Mucosa of rectum (tissue), 2 donors: ENCODE results near the gene OPCML.

Experiments used
- H3K27ac ChIP-seq, 2 donors: one replicate each; pipeline ENCODE4 v1.7.0; 2013; ENCODE audit warnings: inconsistent platforms in 2 of 2, low read depth in 2 of 2, low read length in 2 of 2
- H3K27me3 ChIP-seq, 2 donors: one replicate each; pipeline ENCODE4 v1.7.0; 2013; ENCODE audit warnings: low read length in 2 of 2; ENCODE audit not compliant: control insufficient read depth in 2 of 2, insufficient read depth in 2 of 2
- H3K36me3 ChIP-seq, 2 donors: one replicate each; pipeline ENCODE4 v1.7.0; 2013; ENCODE audit warnings: low read length in 2 of 2; ENCODE audit not compliant: control insufficient read depth in 2 of 2, insufficient read depth in 2 of 2
- H3K4me1 ChIP-seq, 2 donors: one replicate each; pipeline ENCODE4 v1.7.0; 2013; ENCODE audit warnings: low read length in 2 of 2, mild to moderate bottlenecking in 1 of 2; ENCODE audit not compliant: control insufficient read depth in 2 of 2, insufficient read depth in 2 of 2
- H3K4me3 ChIP-seq, 2 donors: one replicate each; pipeline ENCODE4 v1.7.0; 2013; ENCODE audit warnings: low read length in 2 of 2
- H3K9ac ChIP-seq, 2 donors: one replicate each; pipeline ENCODE4 v1.7.0; 2013; ENCODE audit warnings: low read length in 2 of 2, low read depth in 1 of 2, mild to moderate bottlenecking in 1 of 2
- H3K9me3 ChIP-seq, 2 donors: one replicate each; pipeline ENCODE4 v1.7.0; 2013; ENCODE audit warnings: low read length in 2 of 2; ENCODE audit not compliant: control insufficient read depth in 2 of 2
- donor health status: healthy.
- donor health status: Normal muscosa, but diverticular disease.

OPCML gene

GRCh38 chr11:133047771-133048115 is 484.6 kb downstream of the OPCML start:
- H3K27me3 ChIP-seq: peaks cover 0 to 2% of the 10 kb centered on the region in 2 donors
- H3K4me1 ChIP-seq: no peaks in the 10 kb centered on the region
- H3K9me3 ChIP-seq: no peaks in the 10 kb centered on the region
- H3K27ac ChIP-seq: no peak overlapping the region
- no peak overlapping the region for H3K4me3 ChIP-seq
- H3K36me3 ChIP-seq: no peaks in the 10 kb centered on the region
- no peak overlapping the region for H3K9ac ChIP-seq

- no peaks in the 10 kb centered on the region for H3K4me1 ChIP-seq
- no peak overlapping the region for H3K4me3 ChIP-seq
- no peaks in the 10 kb centered on the region for H3K9me3 ChIP-seq
- no peaks in the 10 kb centered on the region for H3K36me3 ChIP-seq
- peaks cover 0 to 2% of the 10 kb centered on the region in 2 donors for H3K27me3 ChIP-seq
- H3K9ac ChIP-seq: no peak overlapping the region
- no peak overlapping the region for H3K27ac ChIP-seq
Observed at GRCh38 chr11:133047036-133047770, 485.1 kb downstream of the OPCML start.

- H3K9ac ChIP-seq: no peak overlapping the region
- H3K9me3 ChIP-seq: no peaks in the 10 kb centered on the region
- H3K27me3 ChIP-seq: peaks cover 0 to 1% of the 10 kb centered on the region in 2 donors
- no peak overlapping the region for H3K27ac ChIP-seq
- no peak overlapping the region for H3K4me3 ChIP-seq
- H3K4me1 ChIP-seq: no peaks in the 10 kb centered on the region
- H3K36me3 ChIP-seq: no peaks in the 10 kb centered on the region
Observed at GRCh38 chr11:133046252-133046651, 486.0 kb downstream of the OPCML start.

DNA sequence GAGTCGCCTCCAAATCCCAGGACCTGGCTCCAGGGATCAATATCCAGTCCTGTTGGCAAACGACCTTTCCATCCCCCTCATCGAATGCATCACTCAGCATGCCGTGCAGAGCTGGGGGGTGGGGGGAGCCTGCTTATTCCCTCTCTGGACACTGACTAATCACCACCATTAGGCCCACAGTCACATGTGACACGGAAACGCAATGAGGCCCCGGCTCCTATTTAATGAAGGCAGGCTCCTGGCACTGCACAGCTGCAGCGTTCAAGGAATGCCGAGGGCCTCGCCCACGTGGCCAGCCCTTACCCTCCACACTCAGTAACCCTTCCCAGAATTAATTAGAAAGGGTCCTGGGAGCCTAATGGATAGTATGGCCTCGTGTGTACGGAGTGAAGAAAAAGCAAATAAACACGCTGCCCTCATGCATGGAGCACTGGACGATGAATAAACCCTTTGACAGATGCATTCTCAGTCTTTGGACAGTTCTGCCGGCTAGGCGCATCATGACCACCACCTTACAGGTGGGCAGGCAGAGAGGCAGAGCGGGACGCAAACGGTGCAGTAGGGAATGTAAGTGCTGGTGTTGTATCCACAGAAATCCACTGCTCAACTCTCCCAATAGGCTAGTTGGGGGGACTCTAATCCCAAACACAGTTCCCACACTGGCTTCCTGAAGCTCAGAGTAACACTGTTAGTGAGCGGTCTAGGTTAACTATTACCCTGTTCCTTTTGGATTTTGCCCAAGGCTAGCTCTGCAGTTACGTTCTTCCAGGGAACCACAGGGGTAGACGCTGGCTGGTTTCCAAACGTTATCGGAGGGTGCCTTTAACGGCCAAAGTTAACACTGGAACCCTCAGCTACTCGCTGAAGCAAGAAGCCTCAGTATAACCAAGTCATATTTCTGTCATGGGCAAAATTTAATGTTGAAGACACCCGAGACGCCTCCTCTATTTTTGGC is 490.1 kb downstream of the OPCML start:
- no peaks in the 10 kb centered on the region for H3K27me3 ChIP-seq

DNA sequence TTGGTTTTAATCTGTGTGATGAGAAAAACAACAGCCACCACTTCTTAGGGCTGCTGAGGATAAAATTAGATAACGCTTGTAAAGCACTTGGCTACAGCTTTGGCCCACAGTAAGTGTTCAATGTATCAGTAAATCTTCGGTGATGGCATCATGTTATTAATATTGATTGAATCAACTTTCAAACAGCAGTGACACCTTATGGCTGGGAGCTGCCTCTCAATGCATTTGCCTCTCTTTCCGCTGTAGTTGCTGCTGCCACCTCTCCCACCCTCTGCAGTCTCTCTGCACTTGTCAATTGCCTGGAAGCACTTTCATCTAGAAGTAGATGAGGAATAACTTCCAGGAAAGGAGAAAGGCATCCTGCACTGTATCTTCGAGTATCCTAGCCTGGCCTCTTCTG is 491.1 kb downstream of the OPCML start:
- Histone ChIP-seq H3K4me3 (no peak overlapping the region), H3K27ac (no peak overlapping the region), H3K36me3 (no peaks in the 10 kb centered on the region), H3K27me3 (no peaks in the 10 kb centered on the region), H3K9me3 (no peaks in the 10 kb centered on the region), H3K4me1 (no peaks in the 10 kb centered on the region), H3K9ac (no peak overlapping the region)

More for the DNA sequence above, 490.1 kb downstream of the OPCML start:
- Histone ChIP-seq H3K4me1 (no peaks in the 10 kb centered on the region), H3K36me3 (no peaks in the 10 kb centered on the region), H3K27ac (no peak overlapping the region), H3K4me3 (no peak overlapping the region), H3K9ac (no peak overlapping the region), H3K9me3 (no peaks in the 10 kb centered on the region)

DNA sequence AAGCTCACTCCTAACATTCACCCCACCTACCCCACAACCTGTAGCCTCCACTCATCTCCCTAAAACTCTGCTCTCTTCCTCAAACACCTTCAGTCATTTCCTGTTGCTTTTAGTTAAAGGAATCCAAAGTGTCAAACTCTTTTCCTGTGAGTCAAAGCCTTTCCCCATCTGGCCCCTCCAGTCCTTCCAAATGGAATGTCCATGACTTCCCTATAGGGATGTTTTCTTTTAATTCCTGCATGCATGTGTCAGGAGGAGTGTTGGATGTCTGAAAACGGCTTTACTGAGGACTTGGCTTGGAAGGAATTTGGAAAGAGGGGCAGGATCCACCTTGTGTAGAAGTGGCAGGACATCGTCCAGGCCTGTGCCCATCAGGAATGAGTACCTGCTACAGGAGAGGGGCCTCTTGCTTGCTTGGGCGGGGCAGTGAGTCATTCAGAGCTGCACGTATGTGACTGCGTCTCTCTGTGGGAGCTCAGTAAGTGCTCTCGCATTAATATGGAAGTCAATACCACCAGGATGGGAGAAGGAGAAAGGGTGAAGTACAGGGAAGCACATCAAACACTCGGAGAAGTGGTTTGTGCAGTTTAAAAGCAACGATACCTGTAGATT is 491.9 kb downstream of the OPCML start:
- Histone ChIP-seq H3K4me1 (no peaks in the 10 kb centered on the region), H3K36me3 (no peaks in the 10 kb centered on the region), H3K27ac (no peak overlapping the region), H3K27me3 (no peaks in the 10 kb centered on the region), H3K4me3 (no peak overlapping the region), H3K9me3 (no peaks in the 10 kb centered on the region), H3K9ac (no peak overlapping the region)

DNA sequence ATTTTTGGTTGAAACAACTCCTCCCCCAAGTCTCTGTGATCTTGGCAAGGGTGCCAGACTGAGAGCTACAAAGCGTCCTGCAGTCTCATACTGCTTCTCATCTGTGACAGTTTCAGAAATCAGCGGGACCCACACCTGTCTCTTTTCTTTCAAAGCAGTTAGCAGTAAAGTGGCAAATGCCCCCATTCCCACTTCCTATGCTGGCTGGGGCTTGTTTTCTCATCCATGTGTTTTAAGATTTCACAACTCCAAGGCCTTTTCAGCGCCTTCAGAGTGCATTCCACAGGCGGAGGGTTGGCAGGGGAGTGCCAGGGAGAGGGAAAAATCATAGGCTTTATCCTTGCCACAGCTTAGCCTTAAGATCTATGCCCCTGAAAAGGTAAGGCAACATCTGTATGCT is 493.5 kb downstream of the OPCML start:
- Histone ChIP-seq H3K27ac (no peak overlapping the region), H3K27me3 (no peaks in the 10 kb centered on the region), H3K9me3 (no peaks in the 10 kb centered on the region), H3K4me1 (no peaks in the 10 kb centered on the region), H3K36me3 (no peaks in the 10 kb centered on the region), H3K4me3 (no peak overlapping the region), H3K9ac (no peak overlapping the region)

GRCh38 chr11:133034929-133035328 is 497.4 kb downstream of the OPCML start:
- Histone ChIP-seq H3K27ac (no peak overlapping the region), H3K36me3 (no peaks in the 10 kb centered on the region), H3K27me3 (no peaks in the 10 kb centered on the region), H3K4me3 (no peak overlapping the region), H3K9me3 (no peaks in the 10 kb centered on the region), H3K4me1 (no peaks in the 10 kb centered on the region), H3K9ac (no peak overlapping the region)

DNA sequence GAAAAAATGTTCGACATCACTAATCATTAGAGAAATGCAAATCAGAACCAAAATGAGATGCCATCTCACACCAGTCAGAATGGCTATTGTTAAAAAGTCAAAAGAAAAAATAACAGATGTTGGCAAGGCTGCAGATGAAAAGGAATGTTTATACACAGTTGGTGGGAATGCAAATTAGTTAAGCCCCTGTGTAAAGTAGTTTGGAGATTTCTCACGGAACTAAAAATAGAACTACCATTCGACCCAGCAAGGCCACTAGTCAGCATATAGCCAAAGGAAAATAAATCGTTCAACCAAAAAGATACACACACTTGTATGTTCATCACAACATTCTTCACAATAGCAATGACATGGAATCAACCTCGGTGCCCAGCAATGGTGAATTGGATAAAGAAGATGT is 503.2 kb downstream of the OPCML start:
- peaks cover 0 to 5% of the 10 kb centered on the region in 2 donors for H3K9me3 ChIP-seq
- H3K27me3 ChIP-seq: no peaks in the 10 kb centered on the region
- no peak overlapping the region for H3K27ac ChIP-seq
- H3K4me1 ChIP-seq: no peaks in the 10 kb centered on the region
- H3K36me3 ChIP-seq: no peaks in the 10 kb centered on the region
- H3K9ac ChIP-seq: no peak overlapping the region
- H3K4me3 ChIP-seq: no peak overlapping the region

DNA sequence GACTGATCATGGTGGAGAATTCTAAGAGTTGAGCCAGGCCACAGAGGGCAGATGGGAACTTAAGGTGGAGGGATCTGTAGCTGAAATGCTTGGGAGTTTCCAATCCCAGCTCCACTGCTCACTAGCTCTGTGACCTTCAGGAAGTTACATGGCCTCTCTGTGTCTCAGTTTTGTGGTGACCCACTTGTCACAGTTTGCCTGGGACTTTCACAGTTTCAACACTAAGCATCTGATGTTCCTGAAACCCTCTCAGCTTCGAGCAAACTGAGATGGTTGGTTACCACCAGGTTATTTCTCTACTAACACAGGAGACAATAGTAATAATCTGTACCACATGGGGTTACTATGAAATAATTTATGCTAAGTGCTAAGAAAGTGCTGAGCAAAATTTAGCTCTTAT is 505.3 kb downstream of the OPCML start:
- Histone ChIP-seq H3K36me3 (no peaks in the 10 kb centered on the region), H3K27ac (no peak overlapping the region), H3K9ac (no peak overlapping the region), H3K4me3 (no peak overlapping the region), H3K9me3 (peaks cover 0 to 5% of the 10 kb centered on the region in 2 donors), H3K27me3 (no peaks in the 10 kb centered on the region), H3K4me1 (no peaks in the 10 kb centered on the region)
